HepG2 (cell line): ENCODE results near the gene CCND2. TPM values are rescaled to one million over a fixed set of nuclear protein-coding genes. Genes with fewer than 3 reads are reported as not detected.
A peak's percentile ranks its signal among the peaks of the same experiment; 100 is the strongest.

Source experiments
- ATAC-seq: fragments of 200-7000 bp; cut with Tn5 transposase; 3 replicates; pipeline ENCODE4 v1.9.1; 2020; ENCODE audit warnings: mild to moderate bottlenecking, moderate library complexity
- BruUV-seq: library from RNA; stranded (reverse); fragments of 400-500 nt; replicated peaks from 2 replicates; lab custom pipeline; 2021; lab: Mats Ljungman, UMichigan
- CTCF ChIA-PET: fragments of 300-600 bp; formaldehyde crosslinking; extraction: SDS; loops from one replicate; lab custom pipeline; 2021; ENCODE audit warnings: low total read pairs, inconsistent platforms, low intra/inter-chr PET ratio; lab: Yijun Ruan, JAX
- POLR2A ChIA-PET: fragments of 350-600 bp; sonication (Branson Sonifier 250); formaldehyde crosslinking; loops from one replicate; lab custom pipeline; 2020; ENCODE audit warnings: antibody characterized with exemption, inconsistent platforms; lab: Yijun Ruan, JAX
- DNase-seq: peaks from one replicate; pipeline ENCODE4 v3.0.0-alpha.2; 2015; ENCODE audit warnings: low spot score
- FAIRE-seq: peaks from 3 replicates; lab custom pipeline; 2011; peaks lifted over from hg19 to GRCh38; lab: Jason Lieb, UNC
- H2AFZ ChIP-seq: one replicate; pipeline ENCODE4 v1.6.1; 2011; ENCODE audit warnings: low read length, inconsistent platforms
- H3K27ac ChIP-seq: fragments of 300-600 bp; 3 replicates; pipeline ENCODE4 v1.8.0; 2011; ENCODE audit warnings: mixed run types, mild to moderate bottlenecking, mixed read lengths, low read length, inconsistent platforms; ENCODE audit not compliant: insufficient read depth; ENCODE audit errors: extremely low read length
- H3K27me3 ChIP-seq, 2 experiments: fragments of 200-600 bp in 1 of 2; 2 replicates in 1 of 2; 3 replicates in 1 of 2; pipeline versions ENCODE4 v1.6.0 to v1.8.0; 2011; ENCODE audit warnings: low read length in 2 of 2, mild to moderate bottlenecking in 2 of 2, moderate library complexity in 2 of 2, inconsistent platforms in 1 of 2; ENCODE audit not compliant: insufficient read depth in 2 of 2, control insufficient read depth in 1 of 2
- H3K36me3 ChIP-seq, 2 experiments: fragments of 200-600 bp in 1 of 2; replicated peaks in 1 of 2; 2 replicates in 1 of 2; 3 replicates in 1 of 2; pipeline versions ENCODE4 v1.5.1 to v1.8.0; 2011; ENCODE audit warnings: low read length in 2 of 2, inconsistent platforms in 1 of 2; ENCODE audit not compliant: insufficient read depth in 2 of 2, control insufficient read depth in 1 of 2
- H3K4me1 ChIP-seq: 2 replicates; pipeline ENCODE4 v1.5.1; 2012; ENCODE audit warnings: low read length, inconsistent platforms; ENCODE audit not compliant: insufficient read depth
- H3K4me2 ChIP-seq: 2 replicates; pipeline ENCODE4 v1.6.0; 2011; ENCODE audit warnings: low read depth, low read length, inconsistent platforms
- H3K4me3 ChIP-seq, 3 experiments: fragments of 200-600 bp in 1 of 3; sonication (generic), shearing (Covaris generic) in 1 of 3; replicated peaks in 1 of 3; 2 replicates each; pipeline ENCODE4 v1.5.1; 2011 to 2016; ENCODE audit warnings: low read length in 3 of 3, inconsistent platforms in 2 of 3, low read depth in 2 of 3, mild to moderate bottlenecking in 2 of 3, control low read depth in 1 of 3, mixed read lengths in 1 of 3; ENCODE audit not compliant: insufficient read depth in 1 of 3
- H3K79me2 ChIP-seq: one replicate; pipeline ENCODE4 v1.6.1; 2011; ENCODE audit warnings: low read length, inconsistent platforms; ENCODE audit not compliant: insufficient read depth
- H3K9ac ChIP-seq: 2 replicates; pipeline ENCODE4 v1.6.0; 2011; ENCODE audit warnings: mild to moderate bottlenecking, low read depth, low read length, inconsistent platforms; ENCODE audit not compliant: insufficient read depth
- H3K9me3 ChIP-seq: 2 replicates; pipeline ENCODE4 v1.5.1; 2012; ENCODE audit warnings: mild to moderate bottlenecking, low read length
- H4K20me1 ChIP-seq: 2 replicates; pipeline ENCODE4 v1.6.0; 2011; ENCODE audit warnings: inconsistent platforms, mild to moderate bottlenecking, low read length, moderate library complexity; ENCODE audit not compliant: insufficient read depth
- CEBPZ ChIP-seq: IDR thresholded peaks from 2 replicates; pipeline ENCODE4 v1.6.1; 2012; ENCODE audit warnings: low read length, improper control_type of control experiment
- NFIB ChIP-seq: sonication (generic); formaldehyde crosslinking; IDR thresholded peaks from 2 replicates; pipeline ENCODE4 v1.9.0; 2021; ENCODE audit warnings: missing genetic modification reagents, mild to moderate bottlenecking, borderline replicate concordance
- ZBED4 ChIP-seq: sonication (generic); formaldehyde crosslinking; IDR thresholded peaks from 2 replicates; pipeline ENCODE4 v1.4.0; 2020; ENCODE audit warnings: missing genetic modification reagents, borderline replicate concordance
- ZNF24 ChIP-seq: fragments of 450-650 bp; IDR thresholded peaks from 2 replicates; pipeline ENCODE4 v1.6.1; 2017; ENCODE audit warnings: antibody characterized with exemption, mild to moderate bottlenecking
- ZNF337 ChIP-seq: sonication (generic); formaldehyde crosslinking; IDR thresholded peaks from 2 replicates; pipeline ENCODE4 v1.5.1; 2020; ENCODE audit warnings: missing genetic modification reagents, low read depth, mild to moderate bottlenecking, borderline replicate concordance
- ZNF580 ChIP-seq: IDR thresholded peaks from 2 replicates; pipeline ENCODE4 v1.6.1; 2016; ENCODE audit warnings: low read depth, borderline replicate concordance
- ZNF629 ChIP-seq: sonication (generic); formaldehyde crosslinking; conservative IDR thresholded peaks from 2 replicates; pipeline ENCODE4 v1.5.0; 2020; ENCODE audit warnings: missing genetic modification reagents
- ZNF687 ChIP-seq: sonication (generic); formaldehyde crosslinking; IDR thresholded peaks from 2 replicates; pipeline ENCODE4 v1.5.1; 2020; ENCODE audit warnings: mild to moderate bottlenecking, missing genetic modification reagents, moderate library complexity
- WGBS: methylation state at CpG from one replicate; pipeline ENCODE4 v1.1.6; 2017; ENCODE audit warnings: low lambda C conversion rate; 5-methylcytosine and 5-hydroxymethylcytosine counted together
- in situ Hi-C: cut with HindIII; loops from 2 replicates; pipeline ENCODE4 v1.10.0; 2017; ENCODE audit warnings: low pct_unique_long_range_greater_than_20kb; ENCODE audit not compliant: extremely low pct_ligation_motif_present
- intact Hi-C: fragments of 100-400 bp; cut with micrococcal nuclease; formaldehyde crosslinking; loops from one replicate; pipeline ENCODE4 v1.10.0; 2022; ENCODE audit not compliant: unreplicated experiment
- polyA plus RNA-seq, 8 experiments: library from polyadenylated mRNA; depleted of rRNA in 3 of 8; stranded (reverse) in 7 of 8; unstranded in 1 of 8; fragments of >200 nt; fragmentation: Illumina TruSeq in 4 of 8; extraction: Trizol in 4 of 8; gene quantifications; 2 replicates each; pipeline versions ENCODE4 v1.2.1 to v1.2.3, GENCODE V29; 2011 to 2016; ENCODE audit warnings: low read depth in 4 of 8, missing spikeins in 1 of 8, mixed read lengths in 1 of 8; ENCODE audit not compliant: insufficient read depth in 1 of 8
- total RNA-seq, 5 experiments: library from RNA; depleted of rRNA; stranded (reverse); fragments of >200 nt; fragmentation: Illumina TruSeq; extraction: Trizol; gene quantifications; 2 replicates each; pipeline ENCODE4 v1.2.3, GENCODE V29; 2016; ENCODE audit warnings: low read depth in 1 of 5

The CCND2 gene
- total and polyA plus RNA-seq, 2 of the 13 experiments (the other 11 are each of a cell fraction or from before 2014, with no cell fraction given): 0.61 to 1.4 TPM

- H3K9me3 ChIP-seq: no peaks in the 10 kb centered on the region
- no peak for FAIRE-seq
- H2AFZ ChIP-seq: no peak overlapping the region
- H3K4me2 ChIP-seq: peak overlapping the region; percentile 24; the same call in 1 of the 2 replicates
- POLR2A ChIA-PET: no interaction called here
- no peaks in the 10 kb centered on the region for H3K79me2 ChIP-seq
- no peaks in the 10 kb centered on the region for H4K20me1 ChIP-seq
- BruUV-seq: no TSS peak
- TF ChIP-seq CEBPZ (no peak), ZNF629 (no peak), ZNF687 (no peak), ZNF580 (CRISPR knock-in tag) (no peak), ZNF24 (no peak), NFIB (no peak), ZNF337 (CRISPR knock-in tag) (no peak), ZBED4 (CRISPR knock-in tag) (no peak)
- TF ChIP-seq, all 625 proteins: peak for 0
- no peaks in the 10 kb centered on the region for H3K36me3 ChIP-seq
- DNase-seq (no peak), ATAC-seq (no peak)
- intact Hi-C loops (no loop called here), in situ Hi-C loops (no loop called here)
- no peak overlapping the region for H3K4me3 ChIP-seq
- H3K9ac ChIP-seq: no peak overlapping the region
- WGBS: 36% methylated on average over 14 of the region's 15 CpGs
- peaks cover 20% of the 10 kb centered on the region for H3K4me1 ChIP-seq
- H3K27ac ChIP-seq: no peak overlapping the region
- H3K27me3 ChIP-seq: peaks cover 8 to 53% of the 10 kb centered on the region in 2 experiments; a peak in 4 of 5 replicates
- CTCF ChIA-PET: no interaction called here
Observed at GRCh38 chr12:4280351-4281163, 7.0 kb downstream of the CCND2 start.
